Measurements from ENCODE around the gene EIF2B1. TPM values are rescaled to one million over a fixed set of nuclear protein-coding genes. Genes with fewer than 3 reads are reported as not detected.

Gene EIF2B1
- polyA plus RNA-seq (ENCODE audit: insufficient read length) = 42.7 TPM

DNA sequence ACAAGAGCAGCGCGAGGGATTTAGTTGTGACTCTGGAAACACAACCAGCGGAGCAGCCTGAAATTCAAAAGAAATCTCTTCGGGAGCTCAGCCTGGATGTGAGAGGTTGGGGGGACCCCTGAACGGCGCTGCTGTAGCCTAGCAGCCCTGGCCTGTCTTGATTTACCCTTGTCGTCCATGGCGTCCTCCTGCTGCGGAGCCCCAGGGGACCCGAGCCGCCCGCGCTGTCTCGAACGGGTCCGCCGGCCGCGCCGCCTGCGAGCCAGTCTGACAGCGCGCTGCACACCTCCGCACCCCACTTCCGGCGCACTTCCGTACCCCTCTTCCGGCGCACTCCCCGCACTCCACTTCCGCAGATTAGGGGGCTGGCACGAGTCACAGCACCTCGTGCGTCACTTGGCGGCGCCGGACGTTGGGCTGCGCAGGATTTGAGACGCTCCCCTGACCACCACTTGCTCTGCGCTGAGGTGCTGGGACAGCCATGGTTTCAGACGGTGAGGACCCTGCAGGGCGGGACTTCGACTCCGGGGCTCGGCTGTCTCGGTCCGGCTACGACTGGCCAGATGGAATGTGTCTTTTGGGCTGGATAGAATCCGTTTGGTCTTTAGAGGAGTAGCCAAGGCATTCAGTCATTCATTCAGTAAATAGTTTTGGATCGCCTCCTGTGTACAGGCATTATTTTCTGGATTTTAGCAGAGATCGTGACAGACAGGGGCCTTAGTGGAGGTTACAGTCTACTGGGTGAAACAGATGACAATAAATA lies at the start of gene EIF2B1, which contains the start of gene GTF2H3:
TSS of gene EIF2B1 (minus strand) at position 308 of the 763 bp plus-strand sequence. CDS start at position 179, 129 bp downstream.
TSS of gene GTF2H3 (plus strand) at position 451 of the 763 bp plus-strand sequence. CDS start at position 482, 31 bp downstream.
- peak; percentile 90 for DNase-seq (ENCODE audit: low read depth)

DNA sequence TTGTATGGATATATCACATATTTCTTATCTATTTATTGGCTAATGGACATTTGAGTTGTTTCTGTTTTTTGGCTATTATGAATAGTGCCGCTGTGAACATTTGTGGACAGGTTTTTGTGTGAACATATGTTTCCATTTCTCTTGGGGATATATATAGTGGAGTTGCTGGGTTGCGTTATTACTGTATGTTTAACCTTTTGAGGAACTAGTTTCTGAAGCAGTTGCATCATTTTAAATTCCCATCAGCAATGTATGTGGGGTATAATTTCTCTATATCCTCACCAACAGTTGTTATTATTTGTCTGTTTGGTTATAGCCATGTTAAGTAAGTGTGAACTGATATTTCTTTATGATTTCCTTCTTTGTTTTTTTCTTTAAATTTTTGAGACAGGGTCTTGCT lies 48.1 kb upstream of the EIF2B1 start:
- no peak for DNase-seq (ENCODE audit: low read depth)

DNA sequence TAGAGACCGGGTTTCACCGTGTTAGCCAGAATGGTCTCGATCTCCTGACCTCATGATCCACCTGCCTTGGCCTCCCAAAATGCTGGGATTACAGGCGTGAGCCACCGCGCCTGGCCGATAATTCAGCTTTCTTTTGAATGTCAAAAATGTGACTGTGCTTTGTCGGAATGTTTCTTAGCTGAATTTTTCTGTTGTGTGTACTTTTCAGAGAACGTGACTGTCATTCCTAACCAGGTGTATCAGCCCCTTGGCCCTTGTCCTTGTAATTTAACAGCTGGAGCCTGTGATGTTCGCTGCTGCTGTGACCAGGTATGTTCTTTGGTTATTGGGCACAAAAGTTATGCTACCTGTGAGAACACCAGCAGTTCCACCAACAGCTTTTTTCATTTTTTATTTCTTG lies 45.5 kb upstream of the EIF2B1 start:
- no peak for DNase-seq (ENCODE audit: low read depth)

DNA sequence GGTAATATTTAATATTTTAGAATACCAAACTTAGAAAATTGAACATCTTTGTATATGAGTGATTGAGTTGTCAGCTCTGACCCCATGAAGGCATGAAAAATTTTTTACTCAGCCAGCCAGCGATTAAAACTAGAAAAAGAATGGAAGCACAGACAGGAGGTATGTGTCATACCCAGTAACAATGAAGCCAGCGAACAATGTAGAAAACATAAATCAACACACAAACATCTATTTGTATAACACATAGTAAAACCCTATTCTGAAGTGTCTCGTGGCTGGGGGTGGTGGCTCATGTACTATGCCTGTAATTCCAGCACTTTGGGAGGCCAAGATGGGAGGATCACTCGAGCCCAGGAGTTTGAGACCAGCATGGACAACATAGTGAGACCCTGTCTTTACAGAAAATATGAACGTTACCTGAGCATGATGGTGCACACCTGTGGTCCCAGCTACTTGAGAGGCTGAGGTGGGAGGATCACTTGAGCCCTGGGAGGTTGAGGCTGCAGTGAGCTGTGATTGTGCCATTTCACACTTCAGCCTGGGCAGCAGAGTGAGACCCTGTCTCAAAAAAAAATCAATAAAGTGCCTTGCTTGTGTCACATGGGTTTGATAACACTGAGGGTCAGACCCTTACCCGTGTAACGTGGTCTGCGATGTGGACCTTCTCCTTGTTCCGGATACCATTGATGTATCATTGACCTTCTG lies 43.3 kb upstream of the EIF2B1 start:
- no peak for DNase-seq (ENCODE audit: low read depth)

DNA sequence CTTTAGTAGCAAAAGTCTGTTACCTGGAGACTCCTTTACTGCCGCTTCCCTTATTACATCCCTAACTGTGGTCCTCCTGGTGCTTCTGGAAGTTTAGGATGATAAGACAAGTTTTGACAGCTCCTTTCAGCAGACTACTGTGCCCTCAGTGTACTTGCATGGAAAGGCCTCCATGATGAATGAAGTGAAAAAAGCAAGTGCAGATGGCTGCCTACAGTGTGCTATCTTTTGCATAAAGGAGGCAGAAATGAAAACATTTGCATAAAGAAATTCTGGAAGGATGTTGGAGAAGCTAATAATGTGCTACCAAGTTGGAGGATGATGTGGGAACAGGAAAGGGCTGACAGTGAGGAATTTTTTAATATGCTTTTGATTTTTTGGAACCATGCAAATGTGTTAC lies 42.0 kb upstream of the EIF2B1 start:
- no peak for DNase-seq (ENCODE audit: low read depth)

DNA sequence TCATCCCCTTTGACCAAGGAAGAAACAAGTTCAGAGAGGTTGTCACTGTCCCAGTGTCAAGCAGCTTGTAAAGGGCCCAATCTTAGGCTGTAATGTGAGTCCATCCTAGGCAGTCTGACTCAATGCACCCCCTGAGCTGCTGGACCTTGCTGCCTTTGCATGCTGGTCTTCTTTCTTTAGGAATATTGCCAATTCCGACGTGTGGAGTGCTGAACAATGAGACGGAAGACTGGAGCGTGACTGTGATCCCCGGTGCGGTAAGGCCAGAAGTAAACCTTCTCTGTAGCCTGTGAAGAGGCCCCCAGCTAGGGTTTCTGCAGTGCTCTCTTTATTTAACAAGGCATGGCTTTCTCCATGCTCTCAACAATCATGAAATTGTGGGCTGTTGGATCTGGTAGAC lies 38.4 kb upstream of the EIF2B1 start:
- DNase-seq (ENCODE audit: low read depth) = no peak

DNA sequence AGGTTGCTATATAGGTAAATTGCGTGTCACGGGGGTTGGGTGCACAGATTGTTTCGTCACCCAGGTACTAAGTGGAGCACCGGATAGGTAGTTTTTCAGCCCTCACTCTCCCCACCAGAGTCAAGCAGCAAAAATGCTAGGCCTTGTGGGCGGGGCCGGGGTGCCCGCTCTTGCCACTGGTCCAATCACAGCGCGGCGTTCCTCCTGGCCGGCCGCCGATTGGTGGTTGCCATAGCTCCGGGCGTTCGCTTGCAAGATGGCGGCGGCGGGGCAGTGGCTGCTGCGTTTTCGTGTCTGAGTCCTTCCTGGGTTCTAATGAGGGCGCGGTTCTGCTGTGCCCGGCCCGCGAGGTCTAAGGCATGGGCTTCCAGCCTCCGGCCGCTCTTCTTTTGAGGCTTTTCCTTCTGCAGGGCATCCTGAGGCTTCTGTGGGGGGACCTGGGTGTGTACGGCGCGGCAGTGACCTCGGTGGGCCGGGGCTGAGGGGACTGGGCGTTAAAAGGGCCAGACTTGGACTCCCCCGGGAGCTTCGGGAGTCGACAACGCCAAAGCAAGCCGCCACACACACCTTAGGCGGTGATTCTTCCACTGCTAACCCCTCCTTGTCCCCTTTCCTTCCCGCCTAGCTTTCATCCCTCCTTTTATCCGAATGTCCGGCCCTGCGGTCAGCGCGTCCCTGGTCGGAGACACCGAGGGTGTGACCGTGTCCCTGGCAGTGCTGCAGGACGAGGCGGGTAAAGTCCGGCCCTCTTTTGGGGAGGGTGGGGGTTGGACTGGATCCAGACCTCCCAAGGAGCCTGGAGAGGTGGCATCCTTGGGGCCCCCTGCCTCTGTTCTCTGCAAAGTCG lies 37.6 kb upstream of the EIF2B1 start, which contains the start of gene TCTN2:
TSS of gene TCTN2 (plus strand) at position 232 of the 847 bp plus-strand sequence. CDS start at position 360, 128 bp downstream.
- DNase-seq (ENCODE audit: low read depth) = peak; percentile 24

DNA sequence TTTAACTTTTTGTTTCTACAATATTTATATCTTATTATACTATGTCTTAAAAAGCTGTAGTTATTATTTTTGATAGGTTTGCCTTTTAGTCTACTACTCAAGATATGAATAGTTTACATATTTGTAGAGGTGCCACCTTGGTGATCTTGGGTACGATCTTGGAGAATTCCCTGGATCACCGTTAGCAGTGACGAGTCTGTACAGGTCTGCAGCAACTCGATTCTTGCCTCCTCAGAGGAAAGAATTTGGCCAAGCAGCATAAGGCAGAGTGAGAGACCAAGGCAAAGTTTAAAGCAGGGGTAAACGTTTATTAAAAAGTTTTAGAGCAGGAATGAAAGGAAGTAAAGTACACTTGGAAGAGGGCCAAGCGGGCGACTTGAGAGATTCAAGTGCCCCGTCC lies 34.3 kb upstream of the EIF2B1 start:
- no peak for DNase-seq (ENCODE audit: low read depth)

DNA sequence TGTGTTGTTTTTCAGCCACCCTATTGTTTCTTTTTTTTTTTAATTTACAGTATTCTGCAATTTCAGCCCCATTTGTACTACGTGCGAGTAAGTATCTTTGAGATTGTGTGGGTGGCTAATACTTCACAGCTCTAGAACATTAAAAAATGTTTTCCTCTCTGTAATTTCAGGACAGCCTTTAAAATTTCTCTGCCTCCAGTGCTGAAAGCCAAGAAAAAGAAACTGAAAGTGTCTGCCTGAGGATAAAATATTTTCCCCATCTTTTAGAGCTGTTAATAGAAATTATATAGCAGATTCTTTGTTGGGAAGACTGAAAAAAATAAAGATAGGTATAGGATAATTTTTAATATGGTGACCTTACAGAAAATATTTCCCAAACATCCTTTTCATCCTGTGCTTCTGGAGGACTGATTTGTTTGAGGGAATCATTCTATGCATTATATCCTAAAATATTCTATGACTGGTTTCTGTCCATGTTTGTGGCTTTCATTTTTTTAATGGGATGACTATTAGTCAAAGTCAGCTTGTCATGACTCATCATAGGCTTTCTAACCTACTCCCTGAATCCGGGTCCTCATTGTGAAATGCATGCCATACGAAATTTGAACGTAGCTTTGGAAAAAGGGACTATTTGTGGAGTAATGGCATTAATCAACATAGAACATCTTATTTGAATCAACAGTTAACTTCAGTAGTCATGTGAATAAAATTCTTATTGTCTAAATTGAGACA lies 26.7 kb upstream of the EIF2B1 start:
- no peak for DNase-seq (ENCODE audit: low read depth)

DNA sequence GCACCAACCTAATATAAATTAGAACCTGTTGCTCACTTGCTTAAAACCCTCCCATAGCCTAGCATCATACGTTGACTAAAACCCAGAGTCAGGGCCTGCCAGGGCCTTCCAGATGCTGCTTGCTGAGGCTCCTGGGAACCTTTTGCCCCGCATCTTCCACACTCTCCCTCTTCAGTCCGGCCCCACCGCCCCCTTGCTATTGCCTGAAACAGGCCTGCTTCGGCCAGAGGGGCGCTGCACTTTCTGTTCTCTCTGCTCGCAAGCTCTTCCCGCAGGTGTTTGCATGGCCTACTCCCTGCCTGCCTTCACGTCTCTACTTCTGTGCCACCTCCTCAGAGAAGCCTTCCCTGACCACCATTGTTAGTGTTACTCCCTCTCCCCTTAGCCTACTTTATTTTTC lies 23.7 kb upstream of the EIF2B1 start:
- DNase-seq (ENCODE audit: low read depth) = no peak

DNA sequence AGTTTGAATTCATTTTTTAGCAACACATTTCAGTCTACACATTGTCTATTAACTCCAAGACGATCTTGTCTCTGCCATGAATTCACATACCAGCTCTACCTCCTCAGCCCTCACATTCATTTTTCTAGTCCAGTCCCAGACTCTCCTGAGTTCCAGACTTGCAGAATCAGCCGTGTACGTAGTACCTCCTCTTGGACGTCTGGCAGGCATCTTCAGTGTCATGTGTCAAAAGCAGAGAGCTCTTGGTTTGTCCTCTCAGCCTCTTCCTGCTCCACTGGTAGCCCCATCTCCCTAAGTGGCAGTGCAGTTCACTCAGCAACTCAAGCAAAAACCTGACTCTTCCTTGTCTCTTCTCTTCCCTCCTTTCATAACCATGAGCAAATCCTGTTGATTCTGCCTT lies 22.9 kb upstream of the EIF2B1 start:
- DNase-seq (ENCODE audit: low read depth) = no peak

DNA sequence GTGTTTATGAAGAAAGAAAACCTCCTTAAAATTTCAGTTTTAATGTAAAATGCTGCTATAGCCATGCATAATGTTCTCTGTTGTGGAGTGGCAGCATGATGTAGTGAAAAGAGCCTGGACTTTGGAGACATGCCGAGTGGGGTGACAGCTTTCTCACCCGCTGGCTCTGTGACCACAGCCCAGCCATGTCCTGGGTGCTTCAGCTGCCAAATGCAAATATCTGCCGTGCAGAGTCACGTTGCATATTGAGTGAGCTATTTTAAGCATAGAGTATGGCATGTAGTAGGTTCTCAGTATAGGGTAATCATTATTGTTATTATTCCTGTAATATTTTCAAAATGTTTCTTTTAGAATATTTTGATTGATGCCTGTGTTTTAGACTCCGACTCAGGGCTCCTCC lies 21.9 kb upstream of the EIF2B1 start:
- no peak for DNase-seq (ENCODE audit: low read depth)

DNA sequence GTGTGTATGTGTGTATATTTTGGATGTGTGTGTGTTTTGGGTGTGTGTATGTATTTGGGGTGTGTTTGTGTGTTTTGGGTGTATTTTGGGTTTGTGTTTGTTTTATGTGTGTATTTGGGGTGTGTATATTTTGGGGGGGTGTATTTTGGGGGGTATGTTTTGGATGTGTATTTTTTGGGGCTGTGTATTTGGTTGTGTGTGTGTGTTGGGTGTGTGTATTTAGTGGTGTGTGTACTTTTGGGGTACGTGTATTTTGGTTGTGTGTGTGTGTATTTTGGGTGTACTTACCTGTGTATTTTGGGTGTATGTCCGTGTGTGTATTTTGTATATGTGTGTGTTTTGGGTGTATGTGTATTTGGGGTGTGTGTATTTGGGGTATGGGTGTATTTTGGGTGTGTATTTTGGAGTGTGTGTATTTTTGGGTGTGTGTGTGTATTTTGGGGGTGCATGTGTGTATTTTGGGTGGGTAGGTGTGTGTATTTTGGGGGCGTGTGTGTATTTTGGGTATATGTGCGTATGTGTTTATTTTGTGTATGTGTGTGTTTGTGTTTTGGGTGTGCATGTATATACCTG lies 20.7 kb upstream of the EIF2B1 start:
- no peak for DNase-seq (ENCODE audit: low read depth)

DNA sequence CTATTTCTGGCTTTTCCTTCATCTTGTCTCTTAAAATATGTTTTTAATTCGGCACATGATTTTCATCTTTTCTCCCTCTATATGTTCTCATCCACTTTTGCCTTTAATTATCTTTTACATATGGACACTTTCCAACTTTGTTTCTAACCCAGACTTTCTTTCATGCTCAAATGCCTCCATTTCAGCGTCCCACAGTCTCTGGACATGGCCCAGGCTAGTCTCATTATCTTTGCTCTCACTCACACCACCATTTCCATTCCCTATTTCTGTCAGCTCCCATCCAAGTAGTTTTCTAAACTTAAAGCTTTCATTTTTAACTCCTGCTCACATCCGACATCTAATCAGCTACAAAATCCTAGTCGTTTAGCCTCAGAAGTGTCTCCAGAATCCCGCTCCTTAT lies 14.9 kb upstream of the EIF2B1 start:
- no peak for DNase-seq (ENCODE audit: low read depth)

DNA sequence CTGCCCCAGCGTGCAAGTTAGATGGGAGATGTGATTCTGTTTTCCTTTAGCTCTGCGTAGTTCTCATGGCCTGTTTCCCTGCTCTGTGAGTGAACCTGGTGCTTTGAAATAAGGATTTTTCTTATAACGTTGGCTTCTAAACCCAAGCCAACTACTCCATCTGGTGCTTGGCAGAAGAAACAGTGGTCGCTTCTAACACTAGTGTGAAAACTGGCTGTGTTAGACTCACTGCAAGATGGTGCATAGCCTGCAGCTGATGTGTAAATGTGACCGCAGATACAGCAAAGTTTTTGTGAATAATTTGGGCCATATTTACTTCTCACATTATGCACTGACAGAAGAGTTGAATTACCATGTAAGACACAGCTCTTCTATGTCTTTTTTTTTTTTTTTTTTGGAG lies 12.4 kb upstream of the EIF2B1 start:
- DNase-seq (ENCODE audit: low read depth) = no peak

DNA sequence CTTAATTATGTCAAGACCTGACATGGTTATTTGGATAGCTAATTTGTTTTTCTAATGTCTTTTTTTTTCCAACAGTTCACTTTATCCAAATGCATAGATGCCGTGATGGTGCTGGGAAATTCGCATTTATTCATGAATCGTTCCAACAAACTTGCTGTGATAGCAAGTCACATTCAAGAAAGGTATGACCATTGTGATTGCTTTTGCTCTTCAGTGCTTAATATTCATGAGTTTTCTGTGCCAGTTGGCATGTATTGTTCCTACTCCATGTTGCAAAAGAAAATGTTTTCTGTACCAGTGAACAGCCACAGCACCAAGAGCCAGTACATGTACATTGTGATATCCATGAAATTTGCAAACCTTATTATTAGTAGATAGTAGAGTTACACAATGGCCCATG lies 11.9 kb upstream of the EIF2B1 start:
- no peak for DNase-seq (ENCODE audit: low read depth)

DNA sequence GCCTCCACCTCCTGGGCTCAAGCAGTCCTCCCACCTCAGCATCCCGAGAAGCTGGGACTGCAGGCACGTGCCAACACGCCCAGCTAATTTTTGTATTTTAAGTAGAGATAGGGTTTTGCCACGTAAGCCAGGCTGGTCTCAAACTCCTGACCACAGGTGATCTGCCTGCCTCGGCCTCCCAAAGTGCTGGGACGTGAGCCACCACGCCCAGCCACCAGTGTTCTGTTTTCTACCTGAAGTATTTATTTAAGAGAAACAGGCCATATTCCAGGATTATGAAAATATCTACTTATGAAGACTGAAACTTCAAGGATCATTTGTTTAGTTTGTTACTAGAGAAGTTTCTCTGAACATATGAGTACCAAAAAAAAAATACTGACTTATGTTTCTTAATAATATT lies 10.4 kb upstream of the EIF2B1 start:
- no peak for DNase-seq (ENCODE audit: low read depth)

DNA sequence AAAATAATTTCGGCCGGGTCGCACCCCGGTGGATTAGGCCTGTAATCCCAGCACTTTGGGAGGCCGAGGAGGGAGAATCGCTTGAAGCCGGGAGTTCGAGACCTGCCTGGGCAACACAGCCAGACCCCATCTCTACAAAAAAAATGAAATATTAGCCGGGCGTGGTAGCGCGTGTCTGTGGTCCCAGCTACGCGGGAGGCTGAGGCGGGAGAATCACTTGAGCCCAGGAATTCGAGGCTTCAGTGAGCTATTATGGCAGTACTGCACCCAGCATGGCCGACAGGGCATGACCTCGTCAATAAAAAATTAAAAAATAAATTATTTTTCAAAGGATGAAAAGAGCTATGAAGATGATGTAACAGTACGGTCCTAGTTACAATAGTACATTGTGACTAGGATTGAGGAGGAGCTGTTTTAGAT lies 666 bp upstream of the EIF2B1 start:
- DNase-seq (ENCODE audit: low read depth) = no peak

DNA sequence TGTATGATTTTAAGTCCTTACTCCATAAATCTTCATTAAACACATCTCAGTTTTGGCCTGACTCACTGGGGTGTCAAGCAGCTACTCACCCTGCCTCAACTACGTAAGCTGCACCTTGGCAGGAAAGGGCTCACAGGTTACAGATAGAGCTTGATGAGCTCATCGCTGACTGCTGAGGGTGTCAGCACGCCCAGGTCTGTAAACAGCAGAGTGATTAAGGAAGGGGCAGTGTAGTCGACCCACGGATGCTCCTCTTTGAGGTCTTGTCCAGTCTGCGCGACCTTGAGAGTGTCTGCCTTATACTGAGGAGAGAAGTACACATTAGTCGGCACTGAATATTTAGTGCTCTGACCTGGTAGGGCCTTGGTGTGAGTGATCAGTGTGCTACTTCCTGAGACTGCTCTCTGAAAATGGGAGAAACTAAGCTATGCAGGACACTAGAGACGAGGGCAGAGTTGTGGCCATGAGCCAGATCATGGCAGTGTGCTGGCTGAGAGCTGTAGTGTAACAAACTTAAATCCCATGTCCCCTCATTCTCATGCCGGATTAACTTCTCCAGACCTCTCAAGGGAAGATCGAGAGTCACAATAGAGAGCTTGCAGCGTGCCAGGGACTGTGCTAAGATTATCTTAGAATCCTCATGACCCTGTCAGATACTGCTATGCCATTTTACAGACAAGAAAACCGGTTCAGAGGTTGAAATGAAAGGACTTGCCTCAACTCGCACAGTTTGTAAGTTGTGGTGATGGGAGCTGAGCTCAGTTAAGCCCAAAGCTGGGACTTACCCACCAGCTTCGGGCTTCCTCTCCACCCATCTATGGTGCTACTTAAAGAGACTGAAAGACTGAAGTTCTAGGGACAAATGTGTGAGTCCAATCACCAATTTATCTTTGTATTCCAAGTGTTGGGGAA lies 11.6 kb downstream of the EIF2B1 start:
- DNase-seq (ENCODE audit: low read depth) = no peak

DNA sequence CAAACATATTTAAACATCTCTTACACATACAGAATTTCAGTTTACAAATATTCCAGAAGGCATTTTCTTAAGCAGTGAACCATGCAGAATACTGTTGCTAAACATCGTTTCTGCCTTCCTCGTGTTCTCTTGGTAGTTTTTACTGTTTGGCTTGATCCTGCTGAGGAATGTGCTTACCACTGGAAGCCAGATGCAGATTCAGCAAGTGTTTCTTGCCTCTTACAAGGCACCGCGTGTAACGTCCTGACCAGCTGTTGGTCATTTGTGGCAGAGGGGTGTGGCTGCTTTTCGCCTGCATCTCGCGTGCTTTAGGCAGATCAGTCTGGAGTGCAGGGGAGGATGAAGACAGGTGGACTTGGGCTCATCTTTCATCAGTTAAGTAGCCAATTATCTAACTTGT lies 12.4 kb downstream of the EIF2B1 start:
- DNase-seq (ENCODE audit: low read depth) = no peak

Data from forelimb muscle (tissue), 1 donor.